Kidney (tissue), 14 donors: ENCODE data around the gene SNX25. TPM values are rescaled to one million over a fixed set of nuclear protein-coding genes. Genes with fewer than 3 reads are reported as not detected.
"Not testable (repeated sequence)": the region's sequence is repeated elsewhere in the genome, so short reads cannot be mapped to it uniquely, and the experiment has no call there.

Experiments
- DNase-seq, 5 donors: peaks; one replicate each; pipeline ENCODE4 v3.0.0-alpha.2; 2013 to 2020
- FAIRE-seq: peaks from 2 replicates; lab custom pipeline; 2012; peaks lifted over from hg19 to GRCh38; lab: Jason Lieb, UNC
- H3K27ac ChIP-seq, 2 donors: one replicate each; pipeline ENCODE4 v1.7.0; 2013; ENCODE audit warnings: low read depth in 2 of 2, low read length in 2 of 2, inconsistent platforms in 1 of 2
- H3K27me3 ChIP-seq: one replicate; pipeline ENCODE4 v1.7.1; 2013; ENCODE audit warnings: low read length, inconsistent platforms; ENCODE audit not compliant: control insufficient read depth, insufficient read depth
- H3K36me3 ChIP-seq, 3 donors: one replicate each; pipeline versions ENCODE4 v1.7.0 to v1.7.1; 2013; ENCODE audit warnings: low read length in 3 of 3, control low read depth in 1 of 3, inconsistent platforms in 1 of 3; ENCODE audit not compliant: insufficient read depth in 3 of 3, control insufficient read depth in 2 of 3
- H3K4me1 ChIP-seq, 3 donors: one replicate each; pipeline versions ENCODE4 v1.7.0 to v1.7.1; 2013; ENCODE audit warnings: low read length in 3 of 3, inconsistent platforms in 1 of 3, low read depth in 1 of 3; ENCODE audit not compliant: control insufficient read depth in 2 of 3, insufficient read depth in 2 of 3
- H3K4me3 ChIP-seq, 3 donors: one replicate each; pipeline versions ENCODE4 v1.7.0 to v1.8.1; 2013; ENCODE audit warnings: low read length in 3 of 3, control low read depth in 1 of 3, inconsistent platforms in 1 of 3
- H3K9ac ChIP-seq, 3 donors: one replicate each; pipeline versions ENCODE4 v1.7.0 to v1.7.1; 2013; ENCODE audit warnings: low read length in 3 of 3, control low read depth in 1 of 3, inconsistent platforms in 1 of 3
- H3K9me3 ChIP-seq, 3 donors: one replicate each; pipeline versions ENCODE4 v1.7.0 to v1.7.1; 2013; ENCODE audit warnings: low read length in 3 of 3, control low read depth in 1 of 3, inconsistent platforms in 1 of 3; ENCODE audit not compliant: control insufficient read depth in 2 of 3, insufficient read depth in 1 of 3
- CTCF ChIP-seq: IDR thresholded peaks from 3 replicates; pipeline ENCODE4 v1.5.1; 2012; ENCODE audit warnings: mild to moderate bottlenecking, moderate library complexity, borderline replicate concordance; ENCODE audit not compliant: insufficient read depth; ENCODE audit errors: extremely low read depth
- intact Hi-C: fragments of 100-400 bp; cut with DNase I; formaldehyde crosslinking; loops from one replicate; pipeline ENCODE4 v1.11.1; 2022
- polyA plus RNA-seq: library from polyadenylated mRNA; stranded (reverse); fragments of 350-450 nt; fragmentation: Illumina TruSeq; extraction: RNeasy Lipid Tissue Mini Kit (QIAGEN cat#74804); gene quantifications from one replicate; pipeline ENCODE4 v1.2.3, GENCODE V29; 2014; ENCODE audit warnings: low read depth, low replicate concordance; ENCODE audit not compliant: insufficient read depth
- total RNA-seq: library from RNA; stranded (reverse); fragmentation: NEBNext Ultra II Directional; extraction: Animal tissue kit (Norgen Biotek cat#: 25700); gene quantifications from one replicate; pipeline ENCODE4 v1.2.1, GENCODE V29; 2021
- donor health status: control.
- donor health status: control.
- donor health status: control.
- donor health status: control.
- donor health status: control.
- donor health status: DM: yes; HTN: yes; CAD: no.
- donor health status: Normal renal cell carcinoma (clear cell type).

The SNX25 gene
- total and polyA plus RNA-seq, 2 donors from 2014 or later, result 8.9 to 19.4 TPM

- FAIRE-seq, result no peak
- no peak for TF ChIP-seq CTCF
- no peak overlapping the region for H3K9ac ChIP-seq
- H3K4me3 ChIP-seq, result no peak overlapping the region
- H3K36me3 ChIP-seq, result peaks cover 3 to 7% (median 4%) of the 10 kb centered on the region in 3 donors
- no peak overlapping the region for H3K27ac ChIP-seq
- no peaks in the 10 kb centered on the region for H3K27me3 ChIP-seq
- intact Hi-C loops, result no loop called here
- DNase-seq, result no peak
- H3K4me1 ChIP-seq, result no peaks in the 10 kb centered on the region
- no peaks in the 10 kb centered on the region for H3K9me3 ChIP-seq
Measured at GRCh38 chr4:185309770-185310169, 100.4 kb downstream of the SNX25 start.

- Histone ChIP-seq H3K9ac (no peak overlapping the region), H3K4me1 (no peaks in the 10 kb centered on the region), H3K4me3 (no peak overlapping the region), H3K9me3 (no peaks in the 10 kb centered on the region), H3K27me3 (no peaks in the 10 kb centered on the region), H3K27ac (no peak overlapping the region), H3K36me3 (peaks cover 3 to 7% (median 4%) of the 10 kb centered on the region in 3 donors)
- FAIRE-seq, result no peak
- intact Hi-C loops, result no loop called here
- no peak for DNase-seq
- no peak for TF ChIP-seq CTCF
Measured at GRCh38 chr4:185311113-185311888, 101.9 kb downstream of the SNX25 start.

- Histone ChIP-seq H3K9ac (no peak overlapping the region), H3K4me1 (no peaks in the 10 kb centered on the region), H3K36me3 (peaks cover 3 to 7% (median 4%) of the 10 kb centered on the region in 3 donors), H3K4me3 (no peak overlapping the region), H3K27me3 (no peaks in the 10 kb centered on the region), H3K9me3 (no peaks in the 10 kb centered on the region), H3K27ac (no peak overlapping the region)
- FAIRE-seq (no peak), DNase-seq (no peak)
- intact Hi-C loops, result no loop called here
- TF ChIP-seq CTCF, result no peak
Measured at GRCh38 chr4:185312699-185313098, 103.3 kb downstream of the SNX25 start.

- DNase-seq, FAIRE-seq, H3K36me3 ChIP-seq, H3K9me3 ChIP-seq, H3K4me1 ChIP-seq, H3K27ac ChIP-seq, H3K4me3 ChIP-seq, H3K27me3 ChIP-seq, intact Hi-C loops, H3K9ac ChIP-seq: not testable (repeated sequence)
Measured at GRCh38 chr4:185317462-185317861, 108.1 kb downstream of the SNX25 start.
